ENCODE measurements around the gene DOCK2.

DNA sequence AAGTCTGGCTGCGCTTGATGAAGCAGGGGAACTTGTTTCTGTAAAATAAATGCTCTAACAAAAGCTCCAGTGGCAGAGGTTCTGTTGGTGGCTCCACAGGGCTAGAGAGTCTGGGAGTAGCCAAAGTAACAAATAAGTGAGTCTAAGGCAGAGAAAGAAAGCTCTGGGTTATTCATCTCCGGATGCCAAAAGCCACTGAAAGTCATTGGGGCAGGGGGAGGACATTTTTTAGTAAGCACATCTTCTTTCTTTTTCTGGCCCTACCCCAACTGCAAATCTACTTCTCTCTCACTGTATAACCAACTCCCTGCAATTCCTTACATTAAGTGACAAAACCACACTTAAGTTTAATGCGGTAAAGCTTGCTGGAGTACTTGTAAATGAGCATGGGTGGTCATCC lies 201.6 kb downstream of the DOCK2 start:
- TF ChIP-seq, protein P1, sequence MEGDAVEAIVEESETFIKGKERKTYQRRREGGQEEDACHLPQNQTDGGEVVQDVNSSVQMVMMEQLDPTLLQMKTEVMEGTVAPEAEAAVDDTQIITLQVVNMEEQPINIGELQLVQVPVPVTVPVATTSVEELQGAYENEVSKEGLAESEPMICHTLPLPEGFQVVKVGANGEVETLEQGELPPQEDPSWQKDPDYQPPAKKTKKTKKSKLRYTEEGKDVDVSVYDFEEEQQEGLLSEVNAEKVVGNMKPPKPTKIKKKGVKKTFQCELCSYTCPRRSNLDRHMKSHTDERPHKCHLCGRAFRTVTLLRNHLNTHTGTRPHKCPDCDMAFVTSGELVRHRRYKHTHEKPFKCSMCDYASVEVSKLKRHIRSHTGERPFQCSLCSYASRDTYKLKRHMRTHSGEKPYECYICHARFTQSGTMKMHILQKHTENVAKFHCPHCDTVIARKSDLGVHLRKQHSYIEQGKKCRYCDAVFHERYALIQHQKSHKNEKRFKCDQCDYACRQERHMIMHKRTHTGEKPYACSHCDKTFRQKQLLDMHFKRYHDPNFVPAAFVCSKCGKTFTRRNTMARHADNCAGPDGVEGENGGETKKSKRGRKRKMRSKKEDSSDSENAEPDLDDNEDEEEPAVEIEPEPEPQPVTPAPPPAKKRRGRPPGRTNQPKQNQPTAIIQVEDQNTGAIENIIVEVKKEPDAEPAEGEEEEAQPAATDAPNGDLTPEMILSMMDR (conservative IDR thresholded peaks at IDR 0.05; ENCODE audit: low read length) = no peak
- TF ChIP-seq EZH2phosphoT487 (IDR thresholded peaks at IDR 0.05; ENCODE audit: borderline replicate concordance, low read depth, low read length) = no peak

All from OCI-LY7 (cell line).